Stimulated activated CD4-positive, alpha-beta T cell treated with anti-CD3 and anti-CD28 coated beads, Interleukin-1b, Interleukin-23, amount 100 ng/mL, for 4 hours (primary cell): ENCODE data around the gene ZNF273.
A peak's percentile ranks its signal among the peaks of the same experiment; 100 is the strongest.
"Not testable (repeated sequence)": the region's sequence is repeated elsewhere in the genome, so short reads cannot be mapped to it uniquely, and the experiment has no call there.

Experiments
- DNase-seq, 2 donors: peaks; one replicate each; pipeline ENCODE4 v3.0.0-alpha.2; 2020; ENCODE audit warnings: low read depth in 2 of 2

Gene ZNF273

DNA sequence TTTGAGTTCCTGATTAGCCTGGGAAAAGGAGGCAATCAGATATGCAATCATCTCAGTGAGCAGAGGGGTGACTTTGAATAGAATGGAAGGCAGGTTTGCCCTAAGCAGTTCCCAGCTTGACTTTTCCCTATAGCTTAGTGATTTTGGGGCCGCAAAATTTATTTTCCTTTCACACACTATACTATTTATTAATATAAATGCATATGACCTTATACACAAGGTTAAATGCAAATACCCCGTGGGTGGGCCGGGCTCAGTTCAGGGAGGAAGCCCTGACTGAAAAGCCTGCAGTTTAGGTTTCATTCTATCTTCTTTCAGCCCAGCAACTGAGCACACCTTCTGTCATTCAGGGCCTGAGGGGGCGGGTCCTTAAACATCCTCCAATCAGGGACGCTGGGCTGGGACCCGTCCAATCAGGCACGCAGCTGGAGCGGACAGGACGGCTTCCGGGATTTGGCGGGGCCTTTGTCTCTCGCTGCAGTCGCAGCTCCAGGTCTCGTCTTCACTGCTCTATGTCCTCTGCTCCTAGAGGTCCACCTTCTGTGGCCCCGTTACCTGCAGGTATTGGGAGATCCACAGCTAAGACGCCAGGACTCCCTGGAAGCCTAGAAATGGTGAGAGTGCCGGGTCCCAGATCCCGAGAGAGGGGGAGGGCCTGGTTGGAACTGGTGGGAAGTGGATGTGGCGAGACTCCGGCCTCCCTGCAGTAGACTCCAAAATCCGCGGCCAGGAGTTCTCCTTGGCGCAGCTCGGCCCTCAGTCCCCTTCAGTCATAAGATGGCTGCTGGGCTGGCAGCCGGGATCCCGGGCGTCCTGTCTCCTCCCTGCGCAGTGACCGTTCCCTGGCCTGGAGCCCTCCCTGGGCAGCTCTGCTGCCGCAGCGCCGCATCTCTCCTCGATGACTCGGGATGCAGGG lies at the start of gene ZNF273:
ZNF273 (plus strand) TSS at position 468 of the 916 bp plus-strand sequence; CDS start at position 513, 45 bp downstream.
- DNase-seq, result peak; percentile 80 to 81

GRCh38 chr7:64853679-64854078 lies 49.4 kb upstream of the ZNF273 start:
- no peak for DNase-seq

GRCh38 chr7:64854969-64855368 lies 48.1 kb upstream of the ZNF273 start:
- DNase-seq, result no peak

- no peak for DNase-seq
These were observed 40.1 kb upstream of the ZNF273 start for GRCh38 chr7:64863021-64863420.

DNA sequence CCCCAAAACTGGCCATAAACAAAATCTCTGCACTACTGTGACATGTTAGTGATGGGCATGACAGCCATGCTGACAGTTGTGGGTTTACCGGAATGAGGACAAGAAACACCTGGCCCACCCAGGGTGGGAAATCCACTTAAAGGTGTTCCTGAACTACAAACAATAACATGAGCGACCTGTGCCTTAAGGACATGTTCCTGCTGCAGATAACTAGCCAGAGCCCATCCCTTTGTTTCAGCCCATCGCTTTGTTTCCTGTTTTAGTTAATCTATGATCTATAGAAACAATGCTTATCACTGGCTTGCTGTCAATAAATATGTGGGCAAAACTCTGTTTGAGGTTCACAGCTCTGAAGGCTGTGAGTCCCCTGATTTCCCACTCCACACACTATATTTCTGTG lies 39.5 kb upstream of the ZNF273 start:
- DNase-seq, result not testable (repeated sequence)

- no peak for DNase-seq
These were observed 39.1 kb upstream of the ZNF273 start for GRCh38 chr7:64863969-64864368.

DNA sequence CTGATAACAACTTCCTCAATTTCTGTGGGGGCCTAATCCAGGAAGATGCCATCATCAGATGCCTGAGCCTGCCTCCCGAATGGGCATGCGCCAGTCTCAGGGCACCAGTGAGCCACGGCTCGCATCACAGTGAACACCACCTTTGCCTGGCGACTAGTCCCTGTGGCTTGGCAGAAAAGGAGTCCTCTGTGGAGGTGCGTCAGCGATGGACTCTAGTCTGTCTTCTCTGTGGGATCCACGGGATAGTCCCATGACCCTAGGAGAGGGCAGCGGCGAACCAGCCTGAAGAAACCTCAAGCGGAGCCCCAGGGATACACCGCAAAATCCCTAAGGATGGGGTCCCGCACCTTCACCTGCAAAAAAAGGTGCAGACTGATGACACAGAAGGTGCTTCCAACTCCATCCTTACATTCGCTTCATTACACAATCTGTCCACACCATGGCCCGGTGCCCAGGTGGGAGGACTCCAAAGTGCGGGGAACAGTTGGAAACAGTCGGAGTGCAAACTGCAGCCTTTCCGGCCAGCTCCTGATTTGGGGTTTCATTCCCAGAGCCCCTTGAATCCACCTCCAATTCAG lies 35.1 kb upstream of the ZNF273 start:
- DNase-seq, result no peak

- DNase-seq, result no peak
These were observed 34.6 kb upstream of the ZNF273 start for GRCh38 chr7:64868499-64868898.

- no peak for DNase-seq
These were observed 33.9 kb upstream of the ZNF273 start for GRCh38 chr7:64869121-64869725.

DNA sequence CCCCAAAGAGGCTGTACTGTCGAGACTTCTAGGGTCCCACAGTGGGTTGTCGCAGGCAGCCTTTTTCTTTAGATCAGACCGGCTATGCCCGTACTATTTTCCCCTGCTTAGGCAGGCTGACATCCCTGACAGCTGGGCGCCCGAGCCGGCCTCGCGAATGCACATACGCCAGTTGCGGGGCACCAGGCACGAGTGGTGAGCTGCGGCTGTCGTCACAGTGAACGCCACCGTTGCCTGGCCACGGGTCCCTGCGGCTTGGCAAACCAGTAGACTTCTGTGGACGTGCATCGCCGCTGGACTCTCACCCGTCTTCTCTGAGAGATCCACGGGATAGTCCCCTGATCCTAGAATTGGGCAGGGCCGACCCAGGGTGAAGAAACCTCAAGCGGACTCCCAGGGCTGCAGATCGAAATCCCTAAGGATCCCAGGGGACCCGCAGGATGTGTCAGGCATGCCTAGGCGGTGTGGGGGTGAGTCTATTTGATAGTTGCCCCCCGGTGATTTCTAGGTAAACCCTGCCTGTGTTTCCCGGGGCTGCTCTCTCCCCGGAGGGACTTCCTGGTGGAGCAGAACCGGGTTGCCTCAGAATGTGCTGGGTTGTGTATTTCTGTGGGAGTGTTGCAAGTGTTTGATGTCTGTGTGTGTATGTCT lies 33.0 kb upstream of the ZNF273 start:
- no peak for DNase-seq

DNA sequence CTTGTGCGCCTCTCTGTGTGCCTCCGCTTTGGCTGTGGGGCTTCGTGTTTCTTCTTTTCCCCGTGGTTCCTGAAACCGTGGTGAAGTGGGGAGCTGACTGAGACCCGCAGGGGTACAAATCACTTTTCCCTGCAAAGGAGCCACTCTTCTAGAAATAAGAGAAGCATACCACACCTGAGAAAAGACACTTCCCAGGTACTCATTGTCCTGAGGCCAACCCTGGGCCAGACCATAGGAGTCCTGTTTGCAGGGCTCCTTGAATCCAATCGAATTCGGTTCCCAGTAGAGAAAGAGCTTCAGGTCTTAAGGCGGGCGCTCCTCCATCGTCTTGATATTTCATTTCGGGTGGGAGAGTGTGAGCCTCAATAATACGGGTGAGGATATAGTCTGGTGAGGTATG lies 32.4 kb upstream of the ZNF273 start:
- DNase-seq, result no peak

GRCh38 chr7:64871761-64872160 lies 31.3 kb upstream of the ZNF273 start:
- no peak for DNase-seq

DNA sequence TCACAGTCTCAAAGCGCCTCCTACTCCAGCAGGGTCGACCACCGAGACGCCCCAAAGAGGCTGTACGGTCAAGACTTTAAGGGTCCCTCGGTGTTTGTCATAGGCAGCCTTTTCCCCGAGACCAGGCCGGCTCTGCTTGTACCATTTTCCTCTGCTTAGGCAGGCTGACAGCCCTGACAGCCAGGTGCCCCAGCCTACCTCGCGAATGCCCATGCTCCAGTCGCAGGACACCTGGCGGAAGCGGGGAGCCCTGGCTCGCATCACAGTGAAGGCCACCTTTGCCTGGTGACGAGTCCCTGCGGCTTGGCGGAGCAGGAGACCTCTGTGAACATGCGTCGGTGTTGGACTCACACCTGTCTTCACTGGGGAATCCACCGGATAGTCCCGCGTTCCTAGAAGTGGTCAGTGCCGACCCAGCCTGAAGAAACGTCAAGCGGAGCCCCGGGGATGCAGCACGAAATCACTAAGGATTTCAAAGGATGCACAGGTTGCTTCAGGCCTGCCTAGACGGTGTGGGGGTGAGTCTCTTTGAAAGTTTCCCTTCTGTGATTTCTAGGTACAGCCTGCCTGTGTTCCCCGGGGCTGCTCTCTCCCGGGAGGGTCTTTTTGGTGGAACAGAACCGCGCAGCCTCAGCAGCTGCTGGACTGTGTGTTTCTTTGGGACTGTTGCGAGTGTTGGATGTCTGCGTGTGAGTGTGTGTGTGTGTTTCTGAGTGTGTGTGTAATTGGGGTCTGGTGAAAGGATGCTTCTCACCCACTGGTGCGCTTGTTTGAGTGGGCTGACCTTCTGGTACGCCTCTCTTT lies 30.5 kb upstream of the ZNF273 start:
- DNase-seq, result no peak

- DNase-seq, result no peak
These were observed 29.9 kb upstream of the ZNF273 start for GRCh38 chr7:64873155-64873500.

GRCh38 chr7:64873517-64873916 lies 29.6 kb upstream of the ZNF273 start:
- no peak for DNase-seq

DNA sequence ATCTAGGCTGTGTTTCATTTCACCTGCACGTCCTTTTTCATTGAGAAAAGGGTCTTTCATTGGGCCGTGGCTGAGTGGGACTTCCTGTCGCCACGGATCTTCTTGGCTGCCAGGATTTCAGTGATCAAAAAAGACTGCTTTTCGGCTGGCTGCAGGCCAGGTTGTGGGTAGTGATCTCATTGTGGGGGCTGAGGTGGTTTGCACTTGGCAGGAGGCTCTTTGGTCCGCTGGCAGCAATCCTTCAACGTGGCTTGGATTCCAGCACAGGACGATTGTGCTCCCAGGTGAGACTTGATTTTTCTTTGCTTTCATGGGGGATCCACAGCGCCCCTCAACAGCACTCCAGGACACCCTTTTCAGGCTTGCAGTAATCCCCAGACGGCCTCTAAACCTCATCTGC lies 29.0 kb upstream of the ZNF273 start:
- DNase-seq, result no peak

GRCh38 chr7:64874562-64875250 lies 28.4 kb upstream of the ZNF273 start:
- DNase-seq, result no peak

DNA sequence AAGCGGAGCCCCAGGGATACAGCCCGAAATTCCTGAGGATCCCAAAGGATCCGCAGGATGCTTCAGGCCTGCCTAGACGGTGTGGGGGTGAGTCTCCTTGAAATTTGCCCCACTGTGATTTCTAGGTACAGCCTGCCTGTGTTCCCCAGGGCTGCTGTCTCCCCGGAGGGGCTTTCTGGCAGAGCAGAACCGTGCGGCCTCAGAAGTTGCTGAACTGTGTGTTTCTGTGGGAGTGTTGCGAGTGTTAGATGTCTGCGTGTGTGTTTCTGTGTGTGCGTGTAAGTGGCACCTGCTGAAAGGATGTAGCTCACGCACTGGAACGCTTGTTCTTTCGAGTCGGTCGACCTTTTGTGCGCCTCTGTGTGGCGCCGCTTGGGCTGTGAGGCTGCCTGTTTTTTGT lies 27.8 kb upstream of the ZNF273 start:
- no peak for DNase-seq

DNA sequence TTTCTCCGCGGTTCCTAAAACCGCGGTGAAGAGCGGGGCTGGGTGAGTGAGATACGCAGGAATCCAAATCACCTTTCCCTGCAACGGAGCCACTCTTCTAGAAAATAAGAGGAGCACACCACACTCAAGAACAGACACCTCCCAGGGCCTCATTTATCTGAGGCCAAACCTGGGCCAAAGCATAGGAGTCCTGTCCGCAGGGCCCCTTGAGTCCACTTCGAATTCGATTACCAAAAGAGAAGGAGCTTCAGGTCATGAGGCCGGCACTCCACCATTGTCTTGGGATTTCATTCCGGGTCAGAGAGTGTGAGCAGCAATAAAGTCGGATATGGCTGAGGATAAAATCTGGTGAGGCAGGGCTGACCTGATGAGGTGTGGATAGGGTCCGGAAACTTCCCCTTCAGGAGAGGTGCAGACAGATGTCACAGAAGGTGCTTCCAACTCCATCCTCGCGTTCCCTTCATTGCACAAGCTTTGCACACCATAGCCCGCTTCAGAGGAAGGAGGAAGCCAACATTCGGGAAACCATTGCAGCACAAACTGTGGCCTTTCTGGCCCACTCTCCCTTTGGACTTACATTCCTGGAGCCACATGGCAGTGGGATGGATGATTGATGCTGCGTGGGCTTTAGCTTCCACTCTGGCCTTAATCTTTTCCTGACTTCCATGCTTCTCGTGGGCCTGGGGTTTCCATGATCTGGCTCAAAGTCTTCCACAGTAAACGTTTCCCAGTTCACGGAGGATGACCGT lies 27.2 kb upstream of the ZNF273 start:
- DNase-seq, result no peak
